GM23248 (cell line): ENCODE results near the gene MCRIP2.

Source experiments
- EZH2 ChIP-seq: fragments of 200-600 bp; sonication (generic); IDR thresholded peaks from 2 replicates; pipeline ENCODE4 v1.6.1; 2018; ENCODE audit warnings: antibody characterized with exemption, mild to moderate bottlenecking; ENCODE audit not compliant: insufficient read depth, poor library complexity, severe bottlenecking
- EZH2phosphoT487 ChIP-seq: fragments of 200-600 bp; sonication (generic); IDR thresholded peaks from 2 replicates; pipeline ENCODE4 v1.6.1; 2018; ENCODE audit warnings: antibody characterized with exemption, moderate library complexity, mild to moderate bottlenecking, low read depth; ENCODE audit not compliant: insufficient read depth

- TF ChIP-seq EZH2 (no peak), EZH2phosphoT487 (no peak)
These were observed 6.6 kb upstream of the MCRIP2 start for GRCh38 chr16:634996-635395.
